Mucosa of gallbladder (tissue), 1 donor: Measurements from ENCODE around the gene EHHADH. TPM values are rescaled to one million over a fixed set of nuclear protein-coding genes. Genes with fewer than 3 reads are reported as not detected.
A peak's percentile ranks its signal among the peaks of the same experiment; 100 is the strongest.

Experiments used
- DNase-seq: peaks from one replicate; pipeline ENCODE4 v3.0.0-alpha.2; 2020; ENCODE audit warnings: low spot score
- total RNA-seq: library from RNA; stranded (reverse); gene quantifications from one replicate; pipeline ENCODE4 v1.2.1, GENCODE V29; 2021
- donor health status: DM: no; HTN: no; CAD: no.

EHHADH gene
- total RNA-seq, 1 donor from 2014 or later = 25.0 TPM

DNA sequence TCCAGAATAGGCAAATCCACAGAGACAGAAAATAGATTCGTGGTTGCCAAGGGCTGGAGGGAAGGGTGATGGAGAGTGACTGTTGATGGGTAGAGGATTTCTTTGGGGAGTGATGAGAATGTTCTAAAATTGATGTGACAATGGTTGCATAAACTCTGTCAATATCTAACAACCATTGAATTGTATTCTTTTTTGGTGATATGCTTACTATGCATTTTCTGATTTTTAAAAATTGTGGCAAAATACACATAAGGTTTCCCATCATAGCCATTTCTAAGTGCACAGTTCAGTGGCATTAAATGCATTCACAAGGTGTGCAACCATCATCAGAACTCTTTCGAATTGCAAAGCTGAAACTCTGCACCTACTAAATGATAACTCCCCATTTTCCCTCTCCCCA lies 56.8 kb downstream of the EHHADH start:
- DNase-seq = no peak

DNA sequence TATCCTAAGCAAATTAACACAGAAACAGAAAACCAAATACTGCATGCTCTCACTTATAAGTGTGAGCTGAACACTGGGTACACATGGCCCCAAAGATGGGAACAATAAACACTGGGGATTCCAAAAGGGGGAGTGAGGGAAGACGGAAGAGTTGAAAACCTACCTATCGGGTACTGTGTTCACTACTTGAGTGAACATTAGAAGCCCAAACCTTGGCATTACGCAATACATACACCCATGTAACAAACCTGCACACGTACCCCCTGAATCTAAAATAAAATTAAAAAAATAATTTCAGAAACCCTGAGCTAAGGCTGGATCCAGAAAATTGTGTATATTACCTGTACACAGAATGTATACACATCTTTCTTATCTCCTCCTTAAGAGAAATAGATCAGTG lies 58.2 kb downstream of the EHHADH start:
- DNase-seq = no peak

- no peak for DNase-seq
These were observed 65.0 kb downstream of the EHHADH start for GRCh38 chr3:185188816-185189215.

DNA sequence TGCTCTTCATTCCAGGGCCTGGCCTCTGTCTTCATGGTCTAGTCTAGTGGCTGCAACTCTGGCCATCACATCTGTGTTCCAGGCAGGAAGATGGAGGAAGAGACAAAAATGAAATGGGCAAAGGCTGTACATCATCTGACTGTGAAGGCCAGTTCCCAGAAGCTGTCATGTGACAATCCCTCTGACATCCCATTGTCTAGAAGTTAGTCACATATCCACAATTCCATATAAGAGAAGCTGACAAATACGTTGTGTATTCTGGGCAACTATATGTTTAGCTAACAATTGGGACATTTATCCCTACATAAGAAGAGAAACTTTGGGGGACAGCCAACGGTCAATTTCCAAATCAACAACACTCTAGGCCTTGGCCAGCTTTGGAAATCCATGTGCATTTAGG lies 66.5 kb downstream of the EHHADH start:
- DNase-seq = no peak

DNA sequence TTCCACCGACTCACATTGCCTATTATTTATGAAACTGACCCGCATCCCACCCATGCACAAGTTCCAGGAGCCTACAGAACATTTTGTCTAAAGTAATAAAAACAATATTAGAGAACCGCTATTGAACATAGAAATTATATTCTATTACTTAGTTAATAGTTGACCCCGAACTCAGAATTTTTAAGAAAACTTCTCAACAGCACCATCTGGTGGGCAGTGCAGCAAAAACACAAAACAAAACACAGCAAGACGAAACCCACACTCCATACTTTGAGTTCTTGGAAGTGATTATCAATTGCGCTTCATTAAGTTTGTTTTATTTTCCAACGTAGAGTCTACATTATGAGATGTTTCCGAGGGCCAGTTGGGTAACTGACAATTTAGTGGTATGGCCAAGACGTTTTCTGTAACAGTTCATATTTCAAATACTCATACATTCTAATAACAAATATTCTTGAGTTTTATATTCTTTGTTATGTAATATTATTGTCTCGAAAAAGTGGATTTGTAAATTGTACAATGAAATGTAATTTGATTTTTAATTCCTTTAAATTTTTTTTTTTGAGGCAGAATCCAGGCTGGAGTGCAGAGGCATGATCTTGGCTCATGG lies 77.0 kb downstream of the EHHADH start:
- DNase-seq = peak; percentile 35

DNA sequence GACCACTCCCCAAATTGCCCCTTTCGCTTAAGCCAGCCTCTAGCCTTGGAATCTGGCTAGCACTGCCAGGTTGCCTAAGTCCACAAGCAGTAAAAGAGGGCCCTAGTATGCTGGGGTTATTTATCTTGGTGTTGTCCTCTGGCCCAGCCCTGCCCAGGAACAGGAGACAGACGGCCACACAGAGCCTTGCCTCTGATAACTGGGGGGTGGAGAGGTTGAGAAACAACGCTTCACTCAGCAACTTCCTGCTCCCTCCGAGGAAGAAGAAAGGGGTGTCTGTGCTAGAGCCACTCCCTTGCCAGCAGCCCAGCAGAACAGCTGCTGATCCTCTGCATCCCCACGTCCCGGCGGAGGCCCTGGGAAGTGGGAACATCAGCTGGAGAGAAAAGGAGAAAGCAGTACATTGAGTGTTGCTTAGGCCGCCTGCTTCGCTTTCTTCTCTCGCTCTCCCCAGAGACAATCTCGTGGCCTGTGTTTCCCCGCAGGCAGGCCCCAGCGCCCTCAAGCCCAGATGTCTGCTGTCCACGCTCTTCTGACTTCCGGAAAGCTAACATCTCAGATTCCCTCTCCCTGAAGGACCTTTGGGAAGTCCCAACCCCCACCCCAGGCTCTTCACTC lies 78.4 kb downstream of the EHHADH start:
- peak; percentile 42 for DNase-seq

GRCh38 chr3:185172086-185173049 lies 81.5 kb downstream of the EHHADH start:
- DNase-seq = no peak

GRCh38 chr3:185164428-185165217 lies 89.2 kb downstream of the EHHADH start:
- DNase-seq = no peak

GRCh38 chr3:185162634-185163033 lies 91.2 kb downstream of the EHHADH start:
- DNase-seq = no peak

GRCh38 chr3:185161761-185162160 lies 92.1 kb downstream of the EHHADH start:
- DNase-seq = no peak

DNA sequence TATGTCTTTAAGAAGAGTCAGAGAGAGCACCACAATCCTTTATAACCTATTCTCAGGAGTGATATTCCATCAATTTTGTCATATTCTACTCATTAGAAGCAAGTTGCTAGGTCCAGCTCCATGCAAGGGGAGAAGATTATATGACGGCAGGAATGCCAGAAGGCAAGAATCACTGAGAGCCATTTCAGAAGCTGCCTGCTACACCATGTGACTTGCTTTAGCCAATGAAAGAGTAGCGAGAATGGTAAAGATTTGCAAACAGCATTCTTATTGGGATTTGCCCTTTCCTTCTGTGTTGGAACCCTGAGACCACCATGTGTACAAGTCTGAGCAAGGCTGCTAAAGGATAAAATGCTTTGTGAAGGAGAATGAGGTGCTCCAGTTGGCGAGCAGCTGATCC lies 96.5 kb downstream of the EHHADH start:
- no peak for DNase-seq

DNA sequence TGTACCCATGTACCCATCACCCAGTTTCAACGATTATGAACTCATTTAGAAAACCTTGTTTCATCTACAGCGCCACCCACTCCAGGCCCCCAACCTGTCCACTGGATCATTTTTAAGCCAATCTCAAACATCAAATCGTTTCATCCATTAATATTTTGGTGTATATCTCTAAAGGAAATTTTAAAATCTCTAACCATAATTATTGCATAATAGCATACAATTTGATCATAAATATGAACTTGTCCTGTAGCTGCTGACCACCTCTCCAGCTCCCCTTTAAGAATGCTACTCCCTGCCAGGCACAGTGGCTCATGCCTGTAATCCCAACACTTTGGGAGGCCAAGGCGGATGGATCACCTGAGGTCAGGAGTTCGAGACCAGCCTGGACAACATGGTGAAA lies 98.2 kb downstream of the EHHADH start:
- DNase-seq = no peak

DNA sequence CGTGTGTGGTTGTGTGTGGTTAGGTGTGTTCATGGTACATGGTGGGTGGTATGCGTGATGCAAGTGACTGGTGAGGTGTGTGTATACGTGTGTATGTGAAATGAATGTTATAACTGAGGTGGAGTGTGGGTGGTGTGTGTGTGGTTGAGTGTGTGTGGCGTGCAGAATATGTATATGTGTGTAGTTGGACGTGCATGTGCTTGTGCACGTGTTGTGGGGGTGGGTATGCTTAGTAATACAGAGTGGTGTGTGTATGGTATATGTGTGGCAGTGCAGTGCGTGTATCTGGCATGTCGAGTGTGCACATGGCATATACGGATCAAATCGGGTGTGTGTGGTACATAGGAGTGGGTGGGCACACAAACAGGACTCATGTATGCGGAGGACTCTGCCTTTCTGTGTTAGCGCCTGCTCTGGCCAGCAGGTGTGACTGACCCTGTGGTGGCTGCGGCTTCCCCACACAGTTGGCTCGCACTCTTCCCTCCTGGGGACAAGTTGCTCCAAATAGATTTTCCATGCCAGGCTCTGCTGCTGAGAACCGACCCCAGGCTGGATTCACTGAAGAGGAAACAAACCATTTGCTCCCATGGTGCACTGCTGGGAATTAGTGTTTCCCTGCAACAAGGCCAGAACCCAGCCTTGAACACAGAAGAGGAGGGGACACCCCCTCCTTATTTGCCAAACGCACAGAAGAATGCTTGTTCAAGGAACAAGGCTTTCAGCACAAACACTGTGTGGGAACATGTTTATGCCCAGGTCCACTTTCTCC lies 99.8 kb downstream of the EHHADH start:
- DNase-seq = no peak

GRCh38 chr3:185153171-185153771 lies 100.6 kb downstream of the EHHADH start:
- no peak for DNase-seq

- DNase-seq = peak; percentile 35
These were observed 101.3 kb downstream of the EHHADH start, which contains the start of gene C3orf70 for GRCh38 chr3:185152410-185153170. Gene C3orf70, minus strand, starts transcription at chr3:185153060. Its CDS starts 237 bp downstream, at chr3:185152823.

- no peak for DNase-seq
These were observed 101.9 kb downstream of the EHHADH start for GRCh38 chr3:185151964-185152409.

DNA sequence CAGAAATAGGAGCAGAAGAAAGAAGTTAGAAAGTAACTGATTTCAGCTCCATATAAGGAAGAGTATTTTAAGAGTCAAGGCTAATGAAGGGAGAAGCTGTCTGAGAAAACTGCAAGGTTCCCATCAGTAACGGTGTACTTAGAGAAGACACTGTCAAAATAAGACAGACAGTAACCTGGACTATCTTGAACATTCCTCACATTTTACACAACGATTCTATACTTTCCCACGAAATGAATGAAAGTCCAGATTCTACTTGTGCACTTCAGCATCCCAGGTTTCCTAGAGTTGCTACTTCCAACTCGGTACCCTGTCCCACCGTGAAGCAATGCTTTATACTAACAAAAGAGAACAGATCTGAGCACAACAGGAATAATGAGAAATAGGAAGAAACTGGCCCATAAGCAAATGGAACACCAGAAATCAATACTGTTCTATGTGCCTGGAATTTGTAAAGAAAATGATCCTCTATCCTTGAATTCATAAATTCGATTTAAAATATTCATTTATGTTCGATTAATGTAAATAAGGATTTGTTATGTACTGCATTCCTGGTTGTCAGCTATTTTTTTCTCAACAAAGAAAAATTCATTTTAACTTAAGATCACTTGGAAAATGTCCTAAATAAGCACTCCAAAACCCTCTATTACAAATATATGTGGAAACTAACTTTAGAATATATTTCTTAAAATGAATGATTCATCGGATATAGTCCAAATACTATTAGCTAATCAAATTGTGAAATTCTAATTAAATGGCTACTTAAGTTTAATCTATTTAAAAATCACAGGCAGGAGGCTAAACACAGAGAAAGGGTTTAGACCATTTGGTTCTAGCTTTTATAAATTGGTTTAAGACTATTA lies 102.5 kb downstream of the EHHADH start:
- no peak for DNase-seq

DNA sequence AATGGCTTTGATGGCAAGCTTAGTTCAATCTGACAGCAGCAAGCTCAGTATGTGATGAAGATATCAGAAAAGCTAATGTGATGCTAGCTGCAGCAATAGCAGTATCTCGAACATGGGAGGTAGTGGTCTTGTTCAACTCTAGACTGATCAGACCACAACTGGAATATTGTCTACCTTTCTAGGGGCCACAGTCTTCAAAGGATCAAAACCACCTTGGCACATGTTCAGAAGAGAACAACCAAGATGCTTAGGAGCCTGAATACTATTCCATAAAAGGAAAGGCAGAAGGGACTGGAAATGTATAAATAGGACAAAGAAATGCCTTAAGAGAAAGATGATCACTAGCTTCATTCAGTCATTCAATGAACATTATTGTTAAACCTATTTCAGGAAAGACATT lies 103.3 kb downstream of the EHHADH start:
- DNase-seq = no peak

DNA sequence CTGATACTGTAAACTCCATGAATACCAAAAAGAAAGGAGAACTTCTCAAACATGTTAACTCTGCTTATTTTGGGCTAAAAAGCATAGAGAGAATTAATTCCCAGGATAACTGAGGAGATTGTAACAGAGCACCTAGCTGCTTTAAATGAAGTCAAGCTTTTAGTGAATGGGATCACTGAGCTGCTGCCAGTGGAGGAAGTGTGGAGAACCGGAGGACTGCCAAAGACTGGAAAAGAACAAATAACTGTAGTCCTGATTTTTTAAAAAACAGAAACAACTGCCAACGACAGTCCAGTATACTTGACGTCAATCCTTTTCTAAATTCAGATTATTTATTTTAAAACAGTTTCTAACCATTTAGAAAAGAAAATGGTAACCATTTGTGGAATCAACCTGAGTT lies 104.3 kb downstream of the EHHADH start:
- DNase-seq = no peak
